Liver (tissue), 9 donors: ENCODE measurements around the gene CACNA1I. TPM values are rescaled to one million over a fixed set of nuclear protein-coding genes. Genes with fewer than 3 reads are reported as not detected.
A peak's percentile ranks its signal among the peaks of the same experiment; 100 is the strongest.

Experiments used
- DNase-seq: peaks from one replicate; pipeline ENCODE4 v3.0.0-alpha.2; 2017; ENCODE audit warnings: low spot score
- H3K27ac ChIP-seq, 2 donors: one replicate each; pipeline ENCODE4 v1.7.0; 2013; ENCODE audit warnings: inconsistent platforms in 2 of 2, low read length in 2 of 2, control low read depth in 1 of 2, low read depth in 1 of 2, mild to moderate bottlenecking in 1 of 2
- H3K27me3 ChIP-seq, 4 donors: one replicate each; pipeline versions ENCODE4 v1.6.1 to v1.7.0; 2013; ENCODE audit warnings: low read length in 3 of 4, inconsistent platforms in 1 of 4, mild to moderate bottlenecking in 1 of 4, moderate library complexity in 1 of 4; ENCODE audit not compliant: control insufficient read depth in 4 of 4, insufficient read depth in 4 of 4
- H3K36me3 ChIP-seq, 4 donors: one replicate each; pipeline versions ENCODE4 v1.6.1 to v1.7.0; 2013; ENCODE audit warnings: low read length in 3 of 4, mild to moderate bottlenecking in 3 of 4, low read depth in 1 of 4, moderate library complexity in 1 of 4; ENCODE audit not compliant: control insufficient read depth in 4 of 4, insufficient read depth in 3 of 4
- H3K4me1 ChIP-seq, 4 donors: one replicate each; pipeline versions ENCODE4 v1.6.1 to v1.7.0; 2013; ENCODE audit warnings: low read length in 3 of 4, mild to moderate bottlenecking in 3 of 4, moderate library complexity in 1 of 4; ENCODE audit not compliant: control insufficient read depth in 4 of 4, insufficient read depth in 4 of 4
- H3K4me3 ChIP-seq, 3 donors: one replicate each; pipeline versions ENCODE4 v1.6.1 to v1.7.0; 2013; ENCODE audit warnings: low read length in 3 of 3, control low read depth in 1 of 3, low read depth in 1 of 3, mild to moderate bottlenecking in 1 of 3
- H3K9ac ChIP-seq, 2 donors: one replicate each; pipeline ENCODE4 v1.7.0; 2013; ENCODE audit warnings: low read length in 2 of 2, mild to moderate bottlenecking in 2 of 2, moderate library complexity in 2 of 2, control low read depth in 1 of 2, low read depth in 1 of 2
- H3K9me3 ChIP-seq, 4 donors: one replicate each; pipeline versions ENCODE4 v1.6.1 to v1.7.0; 2013; ENCODE audit warnings: low read length in 3 of 4; ENCODE audit not compliant: control insufficient read depth in 4 of 4
- CTCF ChIP-seq: fragments of 150-350 bp; IDR thresholded peaks from 2 replicates; pipeline ENCODE4 v1.5.1; 2017; ENCODE audit warnings: improper control_type of control experiment, low read depth, low read length; ENCODE audit not compliant: missing input control
- FOXA1 ChIP-seq: IDR thresholded peaks from 2 replicates; pipeline ENCODE4 v1.6.1; 2016; ENCODE audit warnings: antibody characterized with exemption
- FOXA2 ChIP-seq: IDR thresholded peaks from 2 replicates; pipeline ENCODE4 v1.6.1; 2016; ENCODE audit warnings: antibody characterized with exemption
- GABPA ChIP-seq, 2 donors: IDR thresholded peaks in 1 of 2; conservative IDR thresholded peaks in 1 of 2; 2 replicates each; pipeline ENCODE4 v1.6.1; 2016; ENCODE audit warnings: antibody characterized with exemption in 2 of 2, mild to moderate bottlenecking in 1 of 2, moderate library complexity in 1 of 2
- HNF4A ChIP-seq, 2 donors: conservative IDR thresholded peaks; 2 replicates each; pipeline ENCODE4 v1.6.1; 2016; ENCODE audit warnings: antibody characterized with exemption in 2 of 2, mild to moderate bottlenecking in 2 of 2
- HNF4G ChIP-seq: IDR thresholded peaks from 2 replicates; pipeline ENCODE4 v1.6.1; 2016; ENCODE audit warnings: antibody characterized with exemption
- JUND ChIP-seq, 2 donors: IDR thresholded peaks; 2 replicates each; pipeline ENCODE4 v1.6.1; 2016; ENCODE audit warnings: antibody characterized with exemption in 2 of 2
- RAD21 ChIP-seq, 2 donors: IDR thresholded peaks; 2 replicates each; pipeline ENCODE4 v1.6.1; 2016; ENCODE audit warnings: antibody characterized with exemption in 2 of 2, mild to moderate bottlenecking in 2 of 2
- SP1 ChIP-seq: IDR thresholded peaks from 2 replicates; pipeline ENCODE4 v1.6.1; 2018; ENCODE audit warnings: antibody characterized with exemption, mild to moderate bottlenecking
- TAF1 ChIP-seq: conservative IDR thresholded peaks from 2 replicates; pipeline ENCODE4 v1.6.1; 2016; ENCODE audit warnings: antibody characterized with exemption, mild to moderate bottlenecking
- WGBS: extraction: QIAGEN DNeasy Blood & Tissue Kit; methylation state at CpG from one replicate; pipeline ENCODE4 v1.1.7; 2013; 5-methylcytosine and 5-hydroxymethylcytosine counted together
- polyA plus RNA-seq, 2 donors: library from polyadenylated mRNA; stranded (reverse) in 1 of 2; unstranded in 1 of 2; fragments of 200-250 nt in 1 of 2; fragments of >200 nt in 1 of 2; fragmentation: Nextera tagmentation in 1 of 2; extraction: Ambion mirVana in 1 of 2; gene quantifications; one replicate each; pipeline versions ENCODE4 v1.2.1 to v1.2.3, GENCODE V29; 2013 to 2015
- total RNA-seq, 2 donors: library from RNA; depleted of rRNA; stranded (reverse); fragments of >200 nt; gene quantifications; one replicate each; pipeline ENCODE4 v1.2.3, GENCODE V29; 2014
- TF ChIP-seq, protein P1 (sequence below): IDR thresholded peaks from 2 replicates; pipeline ENCODE4 v1.6.1; 2016; ENCODE audit warnings: antibody characterized with exemption
- TF ChIP-seq, protein P2 (sequence below): IDR thresholded peaks from 2 replicates; pipeline ENCODE4 v1.6.1; 2016; ENCODE audit warnings: antibody characterized with exemption
- TF ChIP-seq, protein P3 (sequence below): IDR thresholded peaks from 2 replicates; pipeline ENCODE4 v1.6.1; 2016; ENCODE audit warnings: antibody characterized with exemption, mild to moderate bottlenecking
- TF ChIP-seq, protein P4 (sequence below): IDR thresholded peaks from 2 replicates; pipeline ENCODE4 v1.6.1; 2016; ENCODE audit warnings: antibody characterized with exemption
- donor health status: healthy.
- donor health status: healthy.
- donor health status: healthy.
- donor health status: healthy.
- donor health status: healthy.

Gene CACNA1I
- total and polyA plus RNA-seq, 4 donors, result under 0.01 to 0.14 (median 0.01) TPM; not detected in 1

DNA sequence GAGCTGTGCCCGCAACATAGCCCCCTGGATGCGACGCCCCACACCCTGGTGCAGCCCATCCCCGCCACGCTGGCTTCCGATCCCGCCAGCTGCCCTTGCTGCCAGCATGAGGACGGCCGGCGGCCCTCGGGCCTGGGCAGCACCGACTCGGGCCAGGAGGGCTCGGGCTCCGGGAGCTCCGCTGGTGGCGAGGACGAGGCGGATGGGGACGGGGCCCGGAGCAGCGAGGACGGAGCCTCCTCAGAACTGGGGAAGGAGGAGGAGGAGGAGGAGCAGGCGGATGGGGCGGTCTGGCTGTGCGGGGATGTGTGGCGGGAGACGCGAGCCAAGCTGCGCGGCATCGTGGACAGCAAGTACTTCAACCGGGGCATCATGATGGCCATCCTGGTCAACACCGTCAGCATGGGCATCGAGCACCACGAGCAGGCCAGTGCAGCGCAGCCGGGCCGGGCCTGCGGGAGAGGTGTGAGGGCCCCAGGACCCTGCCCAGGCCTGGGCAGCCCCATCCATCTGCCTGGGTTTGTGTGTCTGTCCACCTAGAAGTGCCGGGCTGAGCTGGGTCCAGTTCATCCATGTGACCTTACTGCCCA is 79.0 kb downstream of the CACNA1I start:
- no peaks in the 10 kb centered on the region for H3K36me3 ChIP-seq
- H3K4me3 ChIP-seq, result no peak overlapping the region
- H3K9ac ChIP-seq, result no peak overlapping the region
- no peaks in the 10 kb centered on the region for H3K9me3 ChIP-seq
- no peak overlapping the region for H3K27ac ChIP-seq
- no peaks in the 10 kb centered on the region for H3K4me1 ChIP-seq
- WGBS, result 94% methylated on average over 41 of the region's 41 CpGs
- H3K27me3 ChIP-seq, result peaks cover 0 to 2% (median 0%) of the 10 kb centered on the region in 4 donors
- DNase-seq, result no peak
- TF ChIP-seq HNF4A (conservative IDR thresholded peaks at IDR 0.05) (no peak), SP1 (no peak), TAF1 (no peak), FOXA2 (no peak), GABPA (IDR thresholded peaks at IDR 0.05 in 1 of 2, conservative IDR thresholded peaks at IDR 0.05 in 1 of 2) (no peak), FOXA1 (no peak), HNF4G (no peak)
- TF ChIP-seq, protein P1, sequence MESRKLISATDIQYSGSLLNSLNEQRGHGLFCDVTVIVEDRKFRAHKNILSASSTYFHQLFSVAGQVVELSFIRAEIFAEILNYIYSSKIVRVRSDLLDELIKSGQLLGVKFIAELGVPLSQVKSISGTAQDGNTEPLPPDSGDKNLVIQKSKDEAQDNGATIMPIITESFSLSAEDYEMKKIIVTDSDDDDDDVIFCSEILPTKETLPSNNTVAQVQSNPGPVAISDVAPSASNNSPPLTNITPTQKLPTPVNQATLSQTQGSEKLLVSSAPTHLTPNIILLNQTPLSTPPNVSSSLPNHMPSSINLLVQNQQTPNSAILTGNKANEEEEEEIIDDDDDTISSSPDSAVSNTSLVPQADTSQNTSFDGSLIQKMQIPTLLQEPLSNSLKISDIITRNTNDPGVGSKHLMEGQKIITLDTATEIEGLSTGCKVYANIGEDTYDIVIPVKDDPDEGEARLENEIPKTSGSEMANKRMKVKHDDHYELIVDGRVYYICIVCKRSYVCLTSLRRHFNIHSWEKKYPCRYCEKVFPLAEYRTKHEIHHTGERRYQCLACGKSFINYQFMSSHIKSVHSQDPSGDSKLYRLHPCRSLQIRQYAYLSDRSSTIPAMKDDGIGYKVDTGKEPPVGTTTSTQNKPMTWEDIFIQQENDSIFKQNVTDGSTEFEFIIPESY, result no peak
- TF ChIP-seq, protein P2, sequence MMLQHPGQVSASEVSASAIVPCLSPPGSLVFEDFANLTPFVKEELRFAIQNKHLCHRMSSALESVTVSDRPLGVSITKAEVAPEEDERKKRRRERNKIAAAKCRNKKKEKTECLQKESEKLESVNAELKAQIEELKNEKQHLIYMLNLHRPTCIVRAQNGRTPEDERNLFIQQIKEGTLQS, result no peak

DNA sequence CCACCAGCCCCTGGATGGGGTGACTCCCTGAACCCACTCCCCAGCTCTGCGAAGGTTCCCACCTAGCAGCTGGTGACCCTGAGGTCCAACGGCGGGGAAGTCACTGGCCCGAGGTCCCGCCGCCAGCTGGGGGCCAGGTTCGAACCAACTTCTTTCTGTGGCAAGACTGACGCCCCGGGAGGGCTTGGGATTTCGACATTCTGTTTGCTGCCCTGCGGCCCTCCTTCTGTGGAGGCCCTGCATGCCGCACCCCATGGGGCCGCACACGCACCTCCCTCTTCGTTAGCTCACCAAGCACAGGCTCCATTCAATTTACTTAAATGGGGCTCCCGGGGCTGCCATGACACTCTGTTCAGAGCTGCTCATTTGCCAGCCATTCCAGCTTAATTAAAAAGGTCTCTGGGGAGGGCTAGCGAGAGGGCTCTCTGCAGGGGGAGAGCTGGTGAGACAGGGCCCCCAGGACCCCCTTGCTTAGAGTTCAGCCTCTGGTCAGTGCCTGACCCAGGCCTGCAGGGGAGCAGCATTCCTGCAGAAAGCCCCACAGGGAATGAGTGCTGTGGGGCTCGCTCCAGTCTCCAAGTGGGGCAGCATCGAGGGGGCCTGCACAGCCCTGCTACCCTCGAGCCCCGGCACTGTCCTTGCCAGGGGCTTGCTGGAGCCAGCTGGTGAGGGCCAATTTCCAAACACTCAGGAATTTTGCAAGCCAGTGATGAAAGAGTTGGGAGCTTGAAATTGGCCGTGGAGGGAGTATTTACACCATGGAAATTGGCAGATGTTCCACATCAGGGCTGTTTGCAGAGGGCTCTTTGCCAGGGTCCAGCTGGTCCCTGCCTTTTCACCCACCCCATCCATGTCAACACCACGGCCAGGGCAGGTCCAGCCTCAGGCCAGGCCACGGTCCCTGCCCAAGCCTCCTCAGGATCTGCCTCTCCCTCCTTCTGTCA is 80.8 kb downstream of the CACNA1I start:
- Histone ChIP-seq H3K9me3 (no peaks in the 10 kb centered on the region), H3K4me3 (no peak overlapping the region), H3K27ac (no peak overlapping the region), H3K9ac (no peak overlapping the region), H3K27me3 (peaks cover 0 to 4% (median 0%) of the 10 kb centered on the region in 4 donors), H3K4me1 (no peaks in the 10 kb centered on the region), H3K36me3 (no peaks in the 10 kb centered on the region)
- TF ChIP-seq JUND (IDR thresholded peaks at IDR 0.05) (no peak), HNF4A (conservative IDR thresholded peaks at IDR 0.05) (peak in 1 of 2 donors; percentile 46)
- 67% methylated on average over 24 of the region's 24 CpGs for WGBS
- DNase-seq, result no peak

DNA sequence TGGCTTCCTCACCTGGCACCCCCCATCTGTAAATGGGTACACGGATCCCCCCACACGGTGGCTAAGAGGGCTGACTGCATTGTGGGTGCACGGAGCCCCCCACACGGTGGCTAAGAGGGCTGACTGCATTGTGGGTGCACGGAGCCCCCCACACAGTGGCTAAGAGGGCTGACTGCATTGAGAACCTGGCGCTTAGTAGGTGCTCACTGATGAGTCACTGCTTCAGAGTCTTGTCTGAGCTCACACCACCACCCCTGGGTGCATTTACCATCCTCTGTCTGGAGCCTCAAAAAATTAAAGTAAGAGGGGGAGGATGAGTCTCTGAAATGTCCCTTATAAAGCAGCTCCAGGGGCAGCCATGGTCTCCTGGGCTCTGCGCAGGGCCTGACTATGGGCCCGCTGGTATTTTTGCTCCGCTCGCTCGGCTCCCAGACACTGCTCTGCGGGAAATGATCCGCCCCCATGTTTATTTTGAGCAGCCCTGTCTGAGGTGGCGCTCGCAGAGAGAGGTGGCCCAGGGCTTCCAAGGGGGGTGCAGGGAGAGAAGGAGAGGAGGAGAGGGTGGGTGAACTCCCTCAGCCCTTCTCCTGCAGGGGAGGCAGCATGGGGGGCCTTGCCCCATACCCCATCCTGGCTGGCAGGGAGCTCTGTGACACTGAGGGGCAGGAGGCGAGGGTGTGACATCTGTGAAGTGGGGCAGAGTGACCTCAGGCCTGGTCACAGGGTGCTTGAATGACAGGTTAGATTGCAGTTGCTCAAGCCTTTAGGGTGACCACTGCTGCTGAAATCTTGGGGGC is 82.6 kb downstream of the CACNA1I start:
- Histone ChIP-seq H3K27me3 (peaks cover 0 to 5% (median 0%) of the 10 kb centered on the region in 4 donors), H3K27ac (no peak overlapping the region), H3K9ac (no peak overlapping the region), H3K4me3 (no peak overlapping the region), H3K4me1 (no peaks in the 10 kb centered on the region), H3K9me3 (no peaks in the 10 kb centered on the region), H3K36me3 (no peaks in the 10 kb centered on the region)
- DNase-seq, result no peak
- 77% methylated on average over 16 of the region's 16 CpGs for WGBS
- no peak for TF ChIP-seq GABPA (IDR thresholded peaks at IDR 0.05 in 1 of 2, conservative IDR thresholded peaks at IDR 0.05 in 1 of 2)
- no peak for TF ChIP-seq SP1
- TF ChIP-seq, protein P3, sequence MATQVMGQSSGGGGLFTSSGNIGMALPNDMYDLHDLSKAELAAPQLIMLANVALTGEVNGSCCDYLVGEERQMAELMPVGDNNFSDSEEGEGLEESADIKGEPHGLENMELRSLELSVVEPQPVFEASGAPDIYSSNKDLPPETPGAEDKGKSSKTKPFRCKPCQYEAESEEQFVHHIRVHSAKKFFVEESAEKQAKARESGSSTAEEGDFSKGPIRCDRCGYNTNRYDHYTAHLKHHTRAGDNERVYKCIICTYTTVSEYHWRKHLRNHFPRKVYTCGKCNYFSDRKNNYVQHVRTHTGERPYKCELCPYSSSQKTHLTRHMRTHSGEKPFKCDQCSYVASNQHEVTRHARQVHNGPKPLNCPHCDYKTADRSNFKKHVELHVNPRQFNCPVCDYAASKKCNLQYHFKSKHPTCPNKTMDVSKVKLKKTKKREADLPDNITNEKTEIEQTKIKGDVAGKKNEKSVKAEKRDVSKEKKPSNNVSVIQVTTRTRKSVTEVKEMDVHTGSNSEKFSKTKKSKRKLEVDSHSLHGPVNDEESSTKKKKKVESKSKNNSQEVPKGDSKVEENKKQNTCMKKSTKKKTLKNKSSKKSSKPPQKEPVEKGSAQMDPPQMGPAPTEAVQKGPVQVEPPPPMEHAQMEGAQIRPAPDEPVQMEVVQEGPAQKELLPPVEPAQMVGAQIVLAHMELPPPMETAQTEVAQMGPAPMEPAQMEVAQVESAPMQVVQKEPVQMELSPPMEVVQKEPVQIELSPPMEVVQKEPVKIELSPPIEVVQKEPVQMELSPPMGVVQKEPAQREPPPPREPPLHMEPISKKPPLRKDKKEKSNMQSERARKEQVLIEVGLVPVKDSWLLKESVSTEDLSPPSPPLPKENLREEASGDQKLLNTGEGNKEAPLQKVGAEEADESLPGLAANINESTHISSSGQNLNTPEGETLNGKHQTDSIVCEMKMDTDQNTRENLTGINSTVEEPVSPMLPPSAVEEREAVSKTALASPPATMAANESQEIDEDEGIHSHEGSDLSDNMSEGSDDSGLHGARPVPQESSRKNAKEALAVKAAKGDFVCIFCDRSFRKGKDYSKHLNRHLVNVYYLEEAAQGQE, result no peak
- TF ChIP-seq RAD21 (IDR thresholded peaks at IDR 0.05), result no peak
- TF ChIP-seq, protein P4, sequence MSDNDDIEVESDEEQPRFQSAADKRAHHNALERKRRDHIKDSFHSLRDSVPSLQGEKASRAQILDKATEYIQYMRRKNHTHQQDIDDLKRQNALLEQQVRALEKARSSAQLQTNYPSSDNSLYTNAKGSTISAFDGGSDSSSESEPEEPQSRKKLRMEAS, result no peak
- TF ChIP-seq JUND (IDR thresholded peaks at IDR 0.05), result no peak
- no peak for TF ChIP-seq CTCF
- TF ChIP-seq FOXA1, result no peak
- TF ChIP-seq FOXA2, result no peak
- TF ChIP-seq TAF1, result no peak
- TF ChIP-seq HNF4G, result no peak
